ENCODE data around the gene ILK.

- TF ChIP-seq POLR2AphosphoS5 (IDR thresholded peaks at IDR 0.05) (no peak), EP300 (IDR thresholded peaks at IDR 0.05; ENCODE audit: low read depth) (no peak), CTCF (IDR thresholded peaks at IDR 0.05) (no peak)
Measured at GRCh38 chr11:6623391-6624363, 20.1 kb downstream of the ILK start.
